ENCODE measurements around the gene EP300.
"Not testable (repeated sequence)": the region's sequence is repeated elsewhere in the genome, so short reads cannot be mapped to it uniquely, and the experiment has no call there.

The EP300 gene

GRCh38 chr22:41092023-41092817 lies at the start of gene EP300:
Gene EP300, plus strand, starts transcription at chr22:41092592. Its CDS starts 413 bp downstream, at chr22:41093005.
- no peak for DNase-seq

DNA sequence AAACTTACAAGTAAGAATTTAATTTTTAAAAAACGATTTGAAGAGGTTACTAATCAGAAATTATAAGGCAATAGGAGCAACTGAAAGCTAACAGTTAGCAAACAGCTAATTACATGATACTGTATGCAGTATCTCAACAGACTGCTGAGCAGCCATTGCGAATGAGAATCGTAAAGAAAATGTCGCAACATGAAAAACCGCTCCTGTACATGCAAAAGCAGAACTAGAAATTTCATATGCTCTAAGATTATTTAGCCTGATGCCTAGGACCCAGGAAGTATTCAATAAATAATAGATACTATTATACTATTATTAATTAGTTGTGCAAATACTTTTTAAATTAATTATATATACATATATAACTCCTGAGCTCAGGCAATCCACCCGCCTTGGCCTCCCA lies 48.7 kb upstream of the EP300 start:
- DNase-seq = no peak

DNA sequence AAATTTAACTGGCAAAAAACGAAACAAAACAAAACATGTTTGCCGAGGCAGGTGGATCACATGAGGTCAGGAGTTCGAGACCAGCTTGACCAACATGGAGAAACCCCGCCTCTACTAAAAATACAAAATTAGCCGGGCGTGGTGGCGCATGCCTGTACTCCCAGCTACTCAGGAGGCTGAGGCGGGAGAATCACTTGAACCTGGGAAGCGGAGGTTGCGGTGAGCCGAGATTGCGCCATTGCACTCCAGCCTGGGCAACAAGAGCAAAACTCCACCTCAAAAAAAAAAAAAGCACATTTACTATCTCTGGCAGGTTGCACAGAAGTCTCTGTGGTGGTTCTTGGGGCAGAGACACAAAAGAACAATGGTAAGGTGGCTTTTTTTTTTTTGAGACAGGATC lies 46.8 kb upstream of the EP300 start:
- not testable (repeated sequence) for DNase-seq

GRCh38 chr22:41047801-41048211 lies 44.6 kb upstream of the EP300 start:
- DNase-seq = no peak

GRCh38 chr22:41048345-41048744 lies 44.0 kb upstream of the EP300 start:
- not testable (repeated sequence) for DNase-seq

DNA sequence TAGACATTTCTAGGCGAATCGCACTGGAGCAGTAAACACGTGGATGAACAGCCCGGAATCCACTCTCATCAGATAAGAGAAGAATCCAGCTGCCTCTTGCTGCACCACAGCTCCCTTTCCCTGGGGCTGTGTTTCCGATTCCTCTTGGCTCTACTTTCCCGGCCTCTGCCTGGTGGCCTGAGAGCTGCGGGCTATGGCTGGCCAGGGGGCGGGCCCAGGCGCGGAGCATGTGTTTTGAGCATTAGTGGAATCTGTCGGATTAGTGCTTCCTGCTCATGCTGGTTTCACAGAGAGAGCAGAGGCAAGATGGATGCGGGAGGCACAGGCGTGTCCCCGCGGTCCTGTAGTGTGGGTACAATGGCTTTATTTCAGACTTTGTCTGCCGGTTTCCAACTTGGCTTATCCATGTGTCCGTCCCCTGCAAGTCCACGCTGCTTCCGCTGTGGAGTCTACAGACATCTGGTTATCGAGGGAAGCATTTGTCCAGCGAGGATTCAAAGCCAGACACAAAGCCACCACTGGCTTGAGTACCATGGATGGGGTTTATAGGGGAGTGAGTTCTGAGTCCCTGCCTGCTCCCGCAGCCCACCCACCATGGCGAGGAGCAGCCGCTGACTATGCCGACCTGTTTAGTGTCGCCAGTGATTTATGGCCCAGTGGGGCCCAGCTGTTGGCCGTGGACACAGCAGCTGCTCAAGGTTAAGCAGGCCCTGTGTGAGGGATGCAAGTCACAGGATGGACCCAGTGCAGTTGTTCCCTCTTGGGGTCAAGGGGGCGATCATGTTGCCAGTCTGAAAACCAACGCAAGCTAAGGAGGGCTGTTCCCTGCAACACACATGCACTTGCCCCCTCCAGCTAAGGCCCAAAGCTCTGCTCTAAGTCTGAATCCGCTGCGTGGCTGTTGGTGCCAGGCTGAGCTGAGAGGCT lies 43.3 kb upstream of the EP300 start:
- no peak for DNase-seq

GRCh38 chr22:41049795-41050194 lies 42.6 kb upstream of the EP300 start:
- DNase-seq = not testable (repeated sequence)

DNA sequence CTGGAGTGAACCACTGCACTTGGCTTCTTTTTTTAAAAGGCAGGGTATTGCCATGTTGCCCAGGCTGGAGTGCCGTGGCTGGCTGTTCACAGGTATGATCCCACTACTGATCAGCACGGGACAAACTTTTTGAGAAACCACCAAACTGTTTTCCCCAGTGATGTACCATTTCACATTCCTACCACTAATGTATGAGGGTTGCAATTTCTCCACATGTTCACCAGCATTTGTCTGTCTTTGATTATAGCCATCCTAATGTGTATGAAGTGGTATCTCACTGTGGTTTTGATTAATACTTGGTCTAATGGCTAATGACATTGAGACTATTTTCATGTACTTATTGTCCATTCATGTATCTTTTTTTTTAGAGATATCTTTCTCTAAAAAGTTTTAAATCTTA lies 41.5 kb upstream of the EP300 start:
- no peak for DNase-seq

DNA sequence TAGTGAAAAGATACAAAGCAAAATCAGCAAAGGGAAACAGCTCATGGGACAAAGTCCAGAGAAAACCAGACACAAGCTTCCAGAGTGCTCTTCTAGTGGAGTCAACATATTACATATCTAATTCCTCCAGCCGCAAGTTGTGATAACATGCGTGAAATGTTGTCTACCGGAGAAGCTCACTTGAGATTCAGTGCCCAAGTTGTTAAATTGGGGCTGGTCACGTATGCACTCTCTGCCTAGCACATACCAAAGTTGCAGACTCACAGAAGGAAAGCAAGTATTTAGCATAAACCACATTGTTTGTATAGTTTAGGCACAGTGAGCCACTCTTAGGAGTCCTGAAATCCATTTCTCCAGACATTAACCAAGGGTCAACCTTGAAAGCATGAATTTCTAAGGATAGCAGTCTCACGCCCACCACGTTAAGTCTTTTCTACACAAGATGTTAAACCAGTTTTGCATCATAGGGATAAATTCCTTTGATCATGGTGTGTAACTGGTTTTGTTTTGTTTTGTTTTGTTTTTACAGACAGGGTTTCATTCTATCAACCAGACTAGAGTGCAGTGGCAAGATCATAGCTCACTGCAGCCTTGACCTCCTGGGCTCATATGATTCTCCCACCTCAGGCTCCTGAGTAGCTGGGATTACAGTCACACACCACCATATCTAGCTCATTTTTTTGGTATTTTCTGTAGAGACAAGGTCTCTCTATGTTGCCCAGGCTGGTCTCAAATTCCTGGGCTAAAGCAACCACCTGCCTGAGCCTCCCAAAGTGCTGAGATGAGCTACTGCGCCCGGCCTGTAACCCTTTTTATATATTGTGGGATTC lies 39.5 kb upstream of the EP300 start:
- no peak for DNase-seq

DNA sequence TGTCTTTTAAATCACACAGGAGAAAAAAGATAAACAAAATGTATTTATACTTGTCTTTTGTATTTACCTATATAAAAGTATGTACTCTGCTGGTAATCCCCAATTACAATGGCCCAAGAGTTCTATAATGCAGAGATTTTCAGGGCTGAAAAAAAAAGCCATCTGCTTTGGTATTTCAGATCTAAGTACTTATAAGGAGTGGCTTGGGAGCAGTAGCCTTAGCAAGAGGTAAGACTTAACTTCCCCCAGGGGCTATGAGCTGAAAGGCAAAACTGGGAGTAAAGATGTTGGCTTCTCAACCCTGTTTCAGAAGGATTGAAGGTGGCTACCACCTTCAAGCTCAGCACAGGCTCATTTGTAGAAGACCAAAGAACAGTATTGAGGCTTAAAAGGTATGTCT lies 35.3 kb upstream of the EP300 start:
- no peak for DNase-seq

GRCh38 chr22:41062146-41062545 lies 30.2 kb upstream of the EP300 start:
- DNase-seq = no peak

- DNase-seq = not testable (repeated sequence)
Measured at GRCh38 chr22:41064326-41064725, 28.1 kb upstream of the EP300 start.

GRCh38 chr22:41066341-41066740 lies 26.1 kb upstream of the EP300 start:
- DNase-seq = not testable (repeated sequence)

DNA sequence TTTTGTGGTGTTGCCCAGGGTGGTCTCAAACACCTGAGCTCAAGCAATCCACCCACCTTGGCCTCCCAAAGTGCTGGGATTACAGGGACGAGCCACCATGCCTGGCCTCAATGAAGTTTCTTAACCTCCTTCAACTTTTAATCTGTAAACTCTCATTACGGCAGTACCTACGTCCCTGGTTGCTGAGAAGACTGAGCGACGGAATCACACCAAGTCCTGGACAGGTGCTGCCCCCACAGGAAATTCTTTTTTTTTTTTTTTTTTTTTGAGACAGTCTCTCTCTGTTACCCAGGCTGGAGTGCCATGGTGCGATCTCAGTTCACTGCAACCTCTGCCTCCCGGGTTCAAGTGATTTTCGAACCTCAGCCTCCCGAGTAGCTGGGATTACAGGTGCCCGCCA lies 24.4 kb upstream of the EP300 start:
- DNase-seq = not testable (repeated sequence)

GRCh38 chr22:41070665-41071331 lies 21.6 kb upstream of the EP300 start:
- no peak for DNase-seq

DNA sequence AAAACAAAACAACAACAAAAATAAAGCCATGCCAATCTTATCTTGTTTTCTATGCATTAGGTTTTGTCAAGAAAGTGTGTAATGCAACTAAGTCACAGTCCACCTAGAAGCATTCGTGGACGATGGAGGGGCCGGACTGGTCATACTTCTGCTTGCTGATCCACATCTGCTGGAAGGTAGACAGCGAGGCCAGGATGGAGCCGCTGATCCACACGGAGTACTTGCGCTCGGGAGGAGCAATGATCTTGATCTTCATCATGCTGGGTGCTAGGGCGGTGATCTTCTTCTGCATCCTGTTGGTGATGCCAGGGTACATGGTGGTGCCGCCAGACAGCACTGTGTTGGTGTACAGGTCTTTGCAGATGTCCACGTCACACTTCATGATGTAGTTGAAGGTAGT lies 18.3 kb upstream of the EP300 start:
- DNase-seq = no peak

DNA sequence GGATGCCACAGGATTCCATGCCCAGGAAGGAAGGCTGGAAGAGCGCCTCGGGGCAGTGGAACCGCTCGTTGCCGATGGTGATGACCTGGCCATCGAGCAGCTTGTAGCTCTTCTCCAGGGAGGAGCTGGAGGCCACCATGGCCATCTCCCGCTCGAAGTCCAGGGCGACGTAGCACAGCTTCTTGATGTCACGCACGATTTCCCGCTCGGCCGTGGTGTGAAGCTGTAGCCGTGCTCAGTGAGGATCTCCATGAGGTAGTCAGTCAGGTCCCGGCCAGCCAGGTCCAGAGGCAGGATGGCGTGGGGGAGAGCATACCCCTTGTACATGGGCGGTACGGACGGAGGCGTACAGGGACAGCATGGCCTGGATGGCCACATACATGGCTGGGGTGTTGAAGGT lies 17.9 kb upstream of the EP300 start:
- no peak for DNase-seq

GRCh38 chr22:41074941-41075710 lies 17.3 kb upstream of the EP300 start:
- no peak for DNase-seq

DNA sequence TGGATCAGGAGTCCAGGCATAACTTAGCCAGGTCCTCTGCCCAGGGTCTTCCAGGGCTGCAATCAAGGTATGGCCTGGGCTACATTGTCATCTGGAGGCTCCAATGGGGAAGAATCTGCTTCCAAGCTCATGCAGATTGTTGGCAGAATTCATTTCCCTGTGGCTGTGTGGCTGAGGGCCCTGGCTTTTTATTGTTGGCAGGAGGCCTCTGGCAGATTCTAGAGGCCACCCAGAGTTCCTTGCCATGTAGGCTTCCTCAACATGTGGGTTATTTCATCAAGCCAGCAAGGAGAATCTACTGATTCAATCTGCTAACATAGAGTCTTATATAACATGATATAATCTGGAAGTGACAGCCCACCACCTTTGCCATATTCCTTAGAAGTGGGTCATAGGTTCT lies 16.4 kb upstream of the EP300 start:
- DNase-seq = no peak

- DNase-seq = no peak
Measured at GRCh38 chr22:41076857-41077256, 15.5 kb upstream of the EP300 start.

- no peak for DNase-seq
Measured at GRCh38 chr22:41078931-41079330, 13.5 kb upstream of the EP300 start.

DNA sequence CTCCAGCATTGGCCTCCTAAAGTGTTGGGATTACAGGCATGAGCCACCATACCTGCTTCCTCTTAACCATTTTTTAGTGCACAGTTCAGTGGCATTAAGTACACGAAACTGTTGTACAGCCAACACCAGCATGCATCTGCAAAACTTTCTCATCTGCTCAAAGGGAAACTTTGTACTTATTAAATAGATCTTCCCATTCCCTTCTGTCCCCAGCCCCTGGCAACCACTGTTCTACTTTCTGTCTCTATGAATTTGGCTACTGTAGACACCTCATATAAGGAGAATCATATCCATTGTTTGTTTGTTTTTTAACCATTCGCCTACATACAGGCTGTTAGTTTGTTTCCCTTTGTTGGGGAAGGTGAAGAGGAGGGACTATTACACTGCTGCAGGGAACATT lies 6.5 kb upstream of the EP300 start:
- DNase-seq = no peak

All from NCI-H1694 (cell line).